Measurements from ENCODE around the gene LALBA.

- TF ChIP-seq YY1 (IDR thresholded peaks at IDR 0.05) (no peak), CTCF (IDR thresholded peaks at IDR 0.05; ENCODE audit: low read depth, low read length, missing input control) (no peak), NR2F2 (IDR thresholded peaks at IDR 0.05) (no peak), REST (IDR thresholded peaks at IDR 0.05) (no peak), HNF4A (conservative IDR thresholded peaks at IDR 0.05) (no peak), GABPA (IDR thresholded peaks at IDR 0.05 in 1 of 2, conservative IDR thresholded peaks at IDR 0.05 in 1 of 2) (no peak), TAF1 (conservative IDR thresholded peaks at IDR 0.05) (no peak), MAX (IDR thresholded peaks at IDR 0.05) (no peak), JUND (IDR thresholded peaks at IDR 0.05) (no peak), ATF3 (IDR thresholded peaks at IDR 0.05) (no peak), ZBTB33 (IDR thresholded peaks at IDR 0.05) (no peak), SP1 (IDR thresholded peaks at IDR 0.05) (no peak), EGR1 (IDR thresholded peaks at IDR 0.05; ENCODE audit: low read depth in 2 of 2) (no peak)
Observed at GRCh38 chr12:48525332-48525731, 44.5 kb downstream of the LALBA start, which contains the start of gene OR8S1.
